ENCODE measurements around the gene HBE1. TPM values are rescaled to one million over a fixed set of nuclear protein-coding genes. Genes with fewer than 3 reads are reported as not detected.

The HBE1 gene
- total and polyA plus RNA-seq, 2 of the 8 experiments (the other 6 are each of a cell fraction or from before 2014, with no cell fraction given), result 0.39 TPM; not detected in 1

DNA sequence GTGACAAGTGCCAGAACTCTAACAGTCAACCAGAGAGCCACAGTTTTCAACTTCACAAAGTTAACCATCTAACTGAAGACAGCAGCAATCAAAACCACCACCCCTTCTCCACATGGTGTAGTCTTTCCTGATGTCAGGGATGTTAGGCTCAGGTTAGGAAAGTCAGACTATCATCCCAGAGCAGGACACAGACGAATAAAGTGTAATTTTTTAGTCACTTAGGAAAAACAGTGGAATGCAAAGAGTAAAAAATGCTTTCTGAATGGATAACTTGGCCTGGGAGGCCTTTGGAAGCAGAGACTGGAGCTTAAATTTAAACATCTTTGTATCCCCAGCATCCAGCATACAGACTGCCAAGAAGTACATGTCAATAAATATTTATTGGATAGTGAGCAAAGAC, 16.6 kb upstream of the HBE1 start:
- H3K18ac ChIP-seq (ENCODE audit: extremely low read depth, low read length), result no peak overlapping the region
- H3K23me2 ChIP-seq (ENCODE audit: low read depth, low read length), result no peaks in the 10 kb centered on the region
- no peak overlapping the region for H3K9ac ChIP-seq (replicated peaks in 1 of 4; ENCODE audit: extremely low read depth in 1 of 4, low read depth in 3 of 4, low read length in 3 of 4)
- no peak overlapping the region for H2AK5ac ChIP-seq (ENCODE audit: low read depth, low read length)
- no peak overlapping the region for H2AFZ ChIP-seq (ENCODE audit: low read length)
- DNase-seq (ENCODE audit: low read depth in 1 of 2, low spot score in 2 of 2) (no peak), FAIRE-seq (no peak)
- no peak overlapping the region for H3K14ac ChIP-seq (ENCODE audit: insufficient read length)
- no peaks in the 10 kb centered on the region for H3K36me3 ChIP-seq (ENCODE audit: control insufficient read depth in 2 of 4, insufficient read depth in 4 of 4, low read length in 3 of 4)
- H2BK20ac ChIP-seq (ENCODE audit: low read length), result no peak overlapping the region
- H3K4me3 ChIP-seq (ENCODE audit: extremely low read depth in 1 of 4, insufficient read depth in 2 of 4, low read depth in 3 of 4, low read length in 4 of 4), result no peak overlapping the region
- no peak overlapping the region for H2BK5ac ChIP-seq (ENCODE audit: low read depth, low read length)
- H3K4ac ChIP-seq (replicated peaks; ENCODE audit: insufficient read length, low read depth, low read length), result no peak overlapping the region
- H2BK15ac ChIP-seq (ENCODE audit: low read length), result no peak overlapping the region
- no peak overlapping the region for H4K5ac ChIP-seq (ENCODE audit: insufficient read length, low read depth, low read length)
- ChIA-PET POLR2A (ENCODE audit: partially characterized antibody) (no interaction called here), CTCF (ENCODE audit: partially characterized antibody) (interaction anchor here (0.8 kb wide), 1 partner anchor 10 kb away, joined by 3 read pairs; no protein-coding TSS in a partner anchor)
- H3K9me3 ChIP-seq (ENCODE audit: insufficient read depth in 2 of 2, low read depth in 1 of 2, low read length in 1 of 2), result no peaks in the 10 kb centered on the region
- H3K23ac ChIP-seq (ENCODE audit: insufficient read length), result no peak overlapping the region
- no peak overlapping the region for H2BK12ac ChIP-seq (ENCODE audit: low read depth, low read length)
- no peak overlapping the region for H4K91ac ChIP-seq (replicated peaks; ENCODE audit: insufficient read length, low read length)
- no peaks in the 10 kb centered on the region for H3K79me1 ChIP-seq (ENCODE audit: low read depth, low read length)
- H3K56ac ChIP-seq (replicated peaks; ENCODE audit: insufficient read length, low read depth, low read length), result no peak overlapping the region
- H3K79me2 ChIP-seq (ENCODE audit: control insufficient read depth in 1 of 2, insufficient read depth in 2 of 2, low read length in 2 of 2), result no peaks in the 10 kb centered on the region
- H3K4me1 ChIP-seq (replicated peaks in 1 of 4; ENCODE audit: control insufficient read depth in 3 of 4, insufficient read depth in 4 of 4, low read length in 3 of 4), result no peaks in the 10 kb centered on the region
- no peak overlapping the region for H3K27ac ChIP-seq (ENCODE audit: low read depth, low read length)
- H4K8ac ChIP-seq (ENCODE audit: extremely low read depth, insufficient read depth, low read length), result no peak overlapping the region
- H3K27me3 ChIP-seq (replicated peaks in 1 of 4; ENCODE audit: control insufficient read depth in 3 of 4, extremely low read depth in 1 of 4, insufficient read depth in 3 of 4, low read length in 3 of 4), result no peaks in the 10 kb centered on the region
- H2BK120ac ChIP-seq (replicated peaks; ENCODE audit: low read depth, low read length), result no peak overlapping the region
- no peak overlapping the region for H3K4me2 ChIP-seq (ENCODE audit: insufficient read depth in 1 of 2, low read depth in 2 of 2, low read length in 2 of 2)
- 82% methylated on average over 1 of the region's 1 CpG; no CpG with 5 or more reads in 1 of the 2 experiments for whole genome bisulfite sequencing, 2 experiments (ENCODE audit: extremely low coverage in 1 of 2, insufficient coverage in 1 of 2, insufficient read length in 1 of 2, insufficient replicate concordance in 2 of 2, low coverage in 1 of 2, low lambda C conversion rate in 2 of 2, missing lambda C conversion rate in 1 of 2)
- no peaks in the 10 kb centered on the region for H4K20me1 ChIP-seq (replicated peaks in 1 of 2; ENCODE audit: control insufficient read depth in 1 of 2, insufficient read depth in 2 of 2, low read length in 2 of 2)
- TF ChIP-seq BRCA1 (IDR thresholded peaks at IDR 0.05; ENCODE audit: low read depth, low read length) (no peak), RNF2 (IDR thresholded peaks at IDR 0.05; ENCODE audit: borderline replicate concordance, low read depth, low read length, missing control alignments, poor library complexity, severe bottlenecking) (no peak), EGR1 (IDR thresholded peaks at IDR 0.05; ENCODE audit: borderline replicate concordance, low read depth, low read length) (no peak), JUND (IDR thresholded peaks at IDR 0.05; ENCODE audit: low read length) (no peak)
- TF ChIP-seq, protein P1, sequence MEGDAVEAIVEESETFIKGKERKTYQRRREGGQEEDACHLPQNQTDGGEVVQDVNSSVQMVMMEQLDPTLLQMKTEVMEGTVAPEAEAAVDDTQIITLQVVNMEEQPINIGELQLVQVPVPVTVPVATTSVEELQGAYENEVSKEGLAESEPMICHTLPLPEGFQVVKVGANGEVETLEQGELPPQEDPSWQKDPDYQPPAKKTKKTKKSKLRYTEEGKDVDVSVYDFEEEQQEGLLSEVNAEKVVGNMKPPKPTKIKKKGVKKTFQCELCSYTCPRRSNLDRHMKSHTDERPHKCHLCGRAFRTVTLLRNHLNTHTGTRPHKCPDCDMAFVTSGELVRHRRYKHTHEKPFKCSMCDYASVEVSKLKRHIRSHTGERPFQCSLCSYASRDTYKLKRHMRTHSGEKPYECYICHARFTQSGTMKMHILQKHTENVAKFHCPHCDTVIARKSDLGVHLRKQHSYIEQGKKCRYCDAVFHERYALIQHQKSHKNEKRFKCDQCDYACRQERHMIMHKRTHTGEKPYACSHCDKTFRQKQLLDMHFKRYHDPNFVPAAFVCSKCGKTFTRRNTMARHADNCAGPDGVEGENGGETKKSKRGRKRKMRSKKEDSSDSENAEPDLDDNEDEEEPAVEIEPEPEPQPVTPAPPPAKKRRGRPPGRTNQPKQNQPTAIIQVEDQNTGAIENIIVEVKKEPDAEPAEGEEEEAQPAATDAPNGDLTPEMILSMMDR (IDR thresholded peaks at IDR 0.05; ENCODE audit: control extremely low read depth in 1 of 3, insufficient read depth in 1 of 3, low read depth in 1 of 3, low read length in 3 of 3), result no peak
- TF ChIP-seq, protein P2, sequence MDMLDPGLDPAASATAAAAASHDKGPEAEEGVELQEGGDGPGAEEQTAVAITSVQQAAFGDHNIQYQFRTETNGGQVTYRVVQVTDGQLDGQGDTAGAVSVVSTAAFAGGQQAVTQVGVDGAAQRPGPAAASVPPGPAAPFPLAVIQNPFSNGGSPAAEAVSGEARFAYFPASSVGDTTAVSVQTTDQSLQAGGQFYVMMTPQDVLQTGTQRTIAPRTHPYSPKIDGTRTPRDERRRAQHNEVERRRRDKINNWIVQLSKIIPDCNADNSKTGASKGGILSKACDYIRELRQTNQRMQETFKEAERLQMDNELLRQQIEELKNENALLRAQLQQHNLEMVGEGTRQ (IDR thresholded peaks at IDR 0.05; ENCODE audit: low read length), result no peak
- TF ChIP-seq, protein P3, sequence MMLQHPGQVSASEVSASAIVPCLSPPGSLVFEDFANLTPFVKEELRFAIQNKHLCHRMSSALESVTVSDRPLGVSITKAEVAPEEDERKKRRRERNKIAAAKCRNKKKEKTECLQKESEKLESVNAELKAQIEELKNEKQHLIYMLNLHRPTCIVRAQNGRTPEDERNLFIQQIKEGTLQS (IDR thresholded peaks at IDR 0.05; ENCODE audit: insufficient read depth, low read depth, low read length), result no peak

All from H1 (cell line).